ENCODE measurements around the gene ZNF780B. TPM values are rescaled to one million over a fixed set of nuclear protein-coding genes. Genes with fewer than 3 reads are reported as not detected.
"Not testable (repeated sequence)": the region's sequence is repeated elsewhere in the genome, so short reads cannot be mapped to it uniquely, and the experiment has no call there.

The ZNF780B gene
- total RNA-seq, 4 donors from 2014 or later: 4.5 to 87.8 (median 25.5) TPM

- H3K27me3 ChIP-seq; in situ Hi-C loops (cut with MboI; ENCODE audit: low pct_ligation_motif_present in 1 of 4, low pct_unique_long_range_greater_than_20kb in 1 of 4, low sequenced_read_pairs in 3 of 4); H3K27ac ChIP-seq; DNase-seq; H3K4me1 ChIP-seq; intact Hi-C loops (cut with DNase I; ENCODE audit: low total_unique reads); H3K4me3 ChIP-seq: not testable (repeated sequence)
- 89% methylated on average over 3 of the region's 3 CpGs; no CpG with 5 or more reads in 1 of the 2 donors for WGBS, 2 donors (ENCODE audit: low coverage in 1 of 2)
- peaks cover 0 to 30% (median under 1%) of the 10 kb centered on the region in 4 donors for H3K36me3 ChIP-seq
- H3K9me3 ChIP-seq: peaks cover 50 to 51% of the 10 kb centered on the region in 2 donors
Measured at GRCh38 chr19:40038047-40038446, 18.0 kb downstream of the ZNF780B start.

- intact Hi-C loops (cut with DNase I; ENCODE audit: low total_unique reads) (no loop called here), in situ Hi-C loops (cut with MboI; ENCODE audit: low pct_ligation_motif_present in 1 of 4, low pct_unique_long_range_greater_than_20kb in 1 of 4, low sequenced_read_pairs in 3 of 4) (no loop called here)
- no peaks in the 10 kb centered on the region for H3K4me1 ChIP-seq
- no peak for DNase-seq
- no peak overlapping the region for H3K27ac ChIP-seq
- no peak overlapping the region for H3K4me3 ChIP-seq
- no peak for TF ChIP-seq CTCF (IDR thresholded peaks at IDR 0.05)
- no peak for TF ChIP-seq POLR2AphosphoS5 (IDR thresholded peaks at IDR 0.05)
- TF ChIP-seq POLR2A (IDR thresholded peaks at IDR 0.05): no peak
- TF ChIP-seq EP300 (IDR thresholded peaks at IDR 0.05; ENCODE audit: low read depth): no peak
- 93 to 97% methylated on average over 3 to 4 of the region's 4 CpGs for WGBS, 2 donors (ENCODE audit: low coverage in 1 of 2)
- H3K27me3 ChIP-seq: no peaks in the 10 kb centered on the region
- H3K36me3 ChIP-seq: peaks cover 0 to 29% (median 1%) of the 10 kb centered on the region in 4 donors
- H3K9me3 ChIP-seq: peaks cover 67% of the 10 kb centered on the region in 2 donors
Measured at GRCh38 chr19:40035996-40036395, 20.0 kb downstream of the ZNF780B start.

- H3K27me3 ChIP-seq: no peaks in the 10 kb centered on the region
- WGBS, 2 donors (ENCODE audit: low coverage in 1 of 2): 80 to 98% methylated on average over 2 of the region's 2 CpGs
- TF ChIP-seq POLR2A (IDR thresholded peaks at IDR 0.05) (no peak), POLR2AphosphoS5 (IDR thresholded peaks at IDR 0.05) (no peak), CTCF (IDR thresholded peaks at IDR 0.05) (no peak), EP300 (IDR thresholded peaks at IDR 0.05; ENCODE audit: low read depth) (no peak)
Measured at GRCh38 chr19:40033989-40034560, 22.0 kb downstream of the ZNF780B start.

GRCh38 chr19:40026597-40026970 is 29.4 kb downstream of the ZNF780B start:
- no peak for DNase-seq
- no peak for TF ChIP-seq POLR2A (IDR thresholded peaks at IDR 0.05)
- TF ChIP-seq EP300 (IDR thresholded peaks at IDR 0.05; ENCODE audit: low read depth): no peak
- no peak for TF ChIP-seq CTCF (IDR thresholded peaks at IDR 0.05)
- no peak for TF ChIP-seq POLR2AphosphoS5 (IDR thresholded peaks at IDR 0.05)
- intact Hi-C loops (cut with DNase I; ENCODE audit: low total_unique reads): no loop called here

More at GRCh38 chr19:40033989-40034560, 22.0 kb downstream of the ZNF780B start:
- intact Hi-C loops (cut with DNase I; ENCODE audit: low total_unique reads): no loop called here
- Histone ChIP-seq H3K4me3 (no peak overlapping the region), H3K27ac (no peak overlapping the region), H3K36me3 (peaks cover 0 to 29% (median 1%) of the 10 kb centered on the region in 4 donors), H3K9me3 (peaks cover 83 to 86% of the 10 kb centered on the region in 2 donors), H3K4me1 (no peaks in the 10 kb centered on the region)
- no peak for DNase-seq
- in situ Hi-C loops (cut with MboI; ENCODE audit: low pct_ligation_motif_present in 1 of 4, low pct_unique_long_range_greater_than_20kb in 1 of 4, low sequenced_read_pairs in 3 of 4): no loop called here

More at GRCh38 chr19:40026597-40026970, 29.4 kb downstream of the ZNF780B start:
- in situ Hi-C loops (cut with MboI; ENCODE audit: low pct_ligation_motif_present in 1 of 4, low pct_unique_long_range_greater_than_20kb in 1 of 4, low sequenced_read_pairs in 3 of 4): no loop called here
- H3K4me1 ChIP-seq: no peaks in the 10 kb centered on the region
- peaks cover 0 to 3% (median 0%) of the 10 kb centered on the region in 4 donors for H3K36me3 ChIP-seq
- no peak overlapping the region for H3K4me3 ChIP-seq
- H3K9me3 ChIP-seq: peaks cover 93 to 95% of the 10 kb centered on the region in 2 donors
- 81 to 95% methylated on average over 4 to 5 of the region's 5 CpGs for WGBS, 2 donors (ENCODE audit: low coverage in 1 of 2)
- H3K27ac ChIP-seq: no peak overlapping the region
- no peaks in the 10 kb centered on the region for H3K27me3 ChIP-seq

All from transverse colon (tissue), 4 donors.